Stimulated activated CD8-positive, alpha-beta memory T cell treated with anti-CD3 and anti-CD28 coated beads, Interleukin-12 subunit alpha, Interleukin-12 subunit beta, amount 100 ng/mL, for 4 hours (primary cell): ENCODE results near the gene SHROOM3.
"Not testable (repeated sequence)": the region's sequence is repeated elsewhere in the genome, so short reads cannot be mapped to it uniquely, and the experiment has no call there.

Experiments
- DNase-seq: peaks from one replicate; pipeline ENCODE4 v3.0.0-alpha.2; 2020; ENCODE audit warnings: low read depth

Gene SHROOM3

DNA sequence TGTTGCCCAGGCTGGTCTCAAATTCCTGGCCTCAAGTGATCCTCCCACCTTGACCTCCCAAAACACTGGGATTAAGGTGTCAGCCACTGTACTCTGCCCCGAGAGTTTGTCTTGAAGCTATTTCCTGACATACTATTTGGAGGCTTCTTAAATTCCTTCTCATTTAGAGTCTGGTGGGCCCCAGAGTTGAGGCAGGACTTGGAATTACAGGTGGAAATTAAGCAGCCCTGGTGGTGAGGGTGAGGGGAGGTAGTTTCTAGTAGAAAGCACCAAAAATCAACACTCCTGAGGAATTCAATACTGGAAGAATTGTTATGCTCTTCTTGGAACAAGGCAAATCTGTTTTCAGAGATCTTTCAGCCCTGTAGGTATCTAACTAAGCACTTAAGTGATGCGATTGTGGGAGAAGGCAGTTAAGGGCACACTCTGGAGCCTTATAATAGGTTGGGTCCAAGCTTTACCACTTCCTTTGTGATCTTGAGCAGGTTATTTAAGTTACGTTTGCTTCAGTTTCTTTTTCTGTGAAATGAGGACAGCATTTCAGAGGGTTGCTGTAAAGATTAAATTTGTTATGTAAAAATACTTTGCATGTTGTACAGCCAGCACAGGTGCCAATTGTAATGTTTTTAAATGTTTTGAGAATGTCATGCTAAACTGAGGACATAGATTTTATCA, 262.2 kb downstream of the SHROOM3 start:
- DNase-seq = no peak

DNA sequence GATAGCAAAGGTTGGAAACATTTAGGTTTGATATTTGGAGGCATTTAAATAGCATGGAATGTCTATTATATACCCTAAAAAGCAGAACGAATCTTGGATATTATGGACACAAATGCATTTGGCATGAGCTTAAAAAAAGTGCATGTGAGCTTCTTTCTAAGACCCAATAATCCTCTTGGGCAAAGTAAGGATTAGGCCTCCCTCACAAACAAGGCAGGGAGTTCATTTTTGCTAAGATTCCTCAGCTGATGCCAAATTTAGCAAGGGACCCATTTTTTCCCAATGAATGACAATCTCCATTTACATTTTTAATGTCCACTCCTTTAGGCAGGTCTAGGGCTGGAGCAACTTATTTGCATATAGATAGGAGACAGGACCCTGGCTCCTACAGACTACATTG, 263.1 kb downstream of the SHROOM3 start:
- DNase-seq = no peak

DNA sequence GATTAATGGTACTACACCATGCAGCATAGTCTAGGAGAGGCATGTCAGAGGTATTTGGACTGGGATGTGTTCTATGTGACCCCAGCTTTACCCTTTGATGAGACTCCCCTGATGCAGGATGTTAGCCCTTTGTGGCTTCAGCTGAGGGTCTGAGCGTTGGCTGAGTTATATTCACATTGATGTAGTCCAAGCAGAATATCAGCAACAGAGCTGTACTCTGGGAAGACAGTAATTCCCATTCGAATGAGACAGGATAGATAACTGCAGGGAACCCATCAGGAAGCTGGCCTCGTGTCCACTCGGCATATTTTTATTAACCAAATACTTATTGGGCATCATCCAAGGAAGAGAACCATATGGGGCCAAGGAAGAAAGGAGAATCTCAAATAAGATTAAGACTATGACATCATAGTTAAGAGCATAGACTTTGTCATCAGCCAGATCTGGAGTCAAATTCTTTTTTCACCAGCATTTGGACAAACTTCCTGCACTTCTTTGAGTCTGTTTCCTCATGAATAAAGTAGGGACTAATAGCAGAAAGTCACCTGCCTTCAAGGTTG, 264.8 kb downstream of the SHROOM3 start:
- DNase-seq = no peak

DNA sequence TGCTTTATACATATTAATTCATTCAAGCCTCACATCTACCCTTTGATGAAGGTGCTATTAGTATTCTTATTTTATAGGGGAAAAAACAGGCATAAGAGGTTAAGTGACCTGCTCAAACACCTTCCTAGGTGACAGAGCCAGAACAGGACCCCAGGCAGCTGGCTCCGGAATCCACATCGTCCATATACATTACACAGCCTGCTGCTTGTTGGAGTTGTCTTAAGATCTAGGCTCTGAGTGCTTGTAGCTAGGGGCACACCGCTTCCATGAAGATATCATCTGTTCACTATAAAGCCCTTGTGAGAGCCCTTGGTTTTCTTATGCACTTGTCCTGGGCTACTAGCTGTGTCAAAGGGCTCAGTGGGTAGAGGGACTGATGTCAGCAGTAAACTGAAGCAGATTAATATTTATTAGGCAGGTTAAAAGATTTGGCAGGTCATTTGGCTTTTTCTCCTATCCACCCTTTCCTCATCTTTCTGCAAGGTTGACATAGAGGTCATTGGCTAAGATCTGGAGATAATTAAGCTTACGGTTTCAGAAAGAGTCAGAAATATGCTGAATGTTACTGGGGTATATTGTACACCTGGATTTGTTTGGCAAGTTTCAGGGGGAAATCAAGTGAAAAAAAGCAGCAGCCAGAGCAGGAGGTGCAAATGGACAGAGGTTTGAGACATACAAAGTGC, 267.6 kb downstream of the SHROOM3 start:
- DNase-seq = no peak

DNA sequence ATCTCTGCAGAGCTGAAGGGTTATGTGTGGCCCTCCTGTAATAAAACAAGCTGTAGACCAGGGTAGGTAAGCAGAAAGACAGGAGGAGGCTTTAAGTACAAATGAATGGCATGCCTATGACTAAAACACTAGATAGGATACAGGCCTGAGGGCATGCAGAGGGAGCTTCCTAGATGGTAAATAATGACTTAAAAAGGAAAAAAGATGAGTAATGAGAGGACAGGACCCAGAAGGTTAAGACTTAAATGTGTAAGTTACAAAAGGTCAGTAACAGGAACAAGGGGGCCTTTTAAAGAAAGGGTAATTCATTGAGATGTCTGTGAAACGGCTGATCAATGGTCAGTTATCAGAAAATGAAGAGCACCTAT, 268.1 kb downstream of the SHROOM3 start:
- DNase-seq = no peak

DNA sequence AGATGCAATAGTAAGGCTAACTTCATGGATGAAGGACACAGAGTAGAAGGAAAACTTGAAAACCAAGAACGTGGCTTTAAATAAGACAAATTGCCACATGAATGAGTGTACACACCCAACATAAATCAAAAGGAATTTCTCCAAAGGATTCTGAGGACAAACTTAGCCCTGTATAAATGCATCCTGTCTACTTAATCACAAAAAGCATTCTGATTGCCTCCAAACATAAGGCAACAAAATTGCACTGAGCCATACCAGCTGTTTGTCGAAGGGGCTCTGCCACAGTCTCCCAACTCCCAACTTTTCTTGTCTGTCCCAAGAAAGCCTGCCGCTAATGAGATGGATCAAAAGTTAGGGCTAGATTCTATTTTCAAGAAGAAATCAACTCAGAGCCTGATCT, 268.6 kb downstream of the SHROOM3 start:
- DNase-seq = no peak

DNA sequence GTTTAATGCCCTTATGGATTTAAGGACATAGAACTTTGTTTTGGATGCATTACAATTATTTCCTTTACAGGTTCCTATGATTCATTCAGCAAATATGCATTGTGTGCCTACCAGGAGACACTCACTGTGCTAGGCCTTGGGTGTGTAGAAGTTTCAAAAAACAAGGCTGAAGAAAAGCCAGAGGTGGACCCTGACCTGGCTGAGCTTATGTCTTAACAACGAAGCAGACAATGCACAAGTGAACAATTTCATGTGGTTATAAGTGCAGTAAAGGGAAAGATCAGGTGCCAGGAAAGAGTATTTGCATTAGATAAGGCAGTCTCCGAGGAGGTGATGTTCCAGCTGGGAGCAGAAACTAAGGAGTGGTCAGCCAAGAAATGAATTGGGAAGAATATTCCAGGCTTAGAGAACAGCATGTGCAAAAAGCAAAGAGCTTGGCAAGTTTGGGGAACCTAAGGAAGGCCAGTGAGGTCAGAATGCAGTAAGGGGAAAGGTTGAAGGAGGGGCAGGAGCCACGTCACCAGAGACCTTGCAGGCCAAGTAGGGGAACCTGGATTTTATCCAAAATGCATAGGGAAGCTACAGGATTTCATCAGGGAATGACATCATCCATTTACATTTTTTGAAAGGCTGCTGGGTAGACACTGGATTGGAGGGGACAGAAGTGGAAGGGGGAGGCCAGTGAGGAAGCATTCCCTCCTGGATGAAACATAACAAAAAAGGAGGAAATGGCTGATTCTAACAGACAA, 269.3 kb downstream of the SHROOM3 start:
- DNase-seq = no peak

DNA sequence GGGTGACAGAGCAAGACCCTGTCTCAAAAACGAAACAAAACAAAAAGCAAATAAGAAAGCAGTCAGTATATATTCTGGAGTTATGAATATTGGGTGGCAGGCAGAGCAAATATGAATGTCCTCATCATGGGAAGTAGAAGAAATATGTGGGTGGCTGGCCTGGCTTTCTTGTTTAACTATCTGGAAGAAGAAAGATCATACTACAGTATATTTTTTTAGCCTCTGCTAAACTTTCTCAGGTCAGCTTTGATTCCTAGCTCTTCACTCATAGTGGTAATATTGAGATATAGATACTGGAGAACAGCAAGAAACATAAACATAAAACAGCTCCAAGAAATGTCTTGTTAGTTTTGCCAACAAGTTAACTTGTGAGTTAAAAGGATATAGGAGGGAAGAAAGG, 270.4 kb downstream of the SHROOM3 start:
- no peak for DNase-seq

DNA sequence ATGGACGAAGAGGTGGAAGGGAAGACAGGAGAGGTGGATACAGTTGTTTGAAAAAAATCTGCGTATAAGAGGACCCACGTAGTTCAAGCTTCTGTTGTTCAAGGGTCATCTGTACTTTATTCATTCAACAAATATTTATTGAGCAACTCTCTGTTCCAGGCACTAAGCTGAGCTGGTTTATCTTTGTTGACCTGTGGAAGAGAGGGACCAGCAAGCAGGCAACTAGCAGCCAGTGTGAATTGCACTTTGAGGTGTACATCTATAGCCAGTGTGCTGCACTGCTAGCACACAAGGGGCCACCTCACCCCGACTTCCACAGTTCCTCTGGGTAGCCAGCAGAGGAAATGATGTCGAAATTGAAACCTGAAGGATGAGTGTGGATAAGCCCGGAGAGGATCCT, 271.6 kb downstream of the SHROOM3 start:
- DNase-seq = no peak

DNA sequence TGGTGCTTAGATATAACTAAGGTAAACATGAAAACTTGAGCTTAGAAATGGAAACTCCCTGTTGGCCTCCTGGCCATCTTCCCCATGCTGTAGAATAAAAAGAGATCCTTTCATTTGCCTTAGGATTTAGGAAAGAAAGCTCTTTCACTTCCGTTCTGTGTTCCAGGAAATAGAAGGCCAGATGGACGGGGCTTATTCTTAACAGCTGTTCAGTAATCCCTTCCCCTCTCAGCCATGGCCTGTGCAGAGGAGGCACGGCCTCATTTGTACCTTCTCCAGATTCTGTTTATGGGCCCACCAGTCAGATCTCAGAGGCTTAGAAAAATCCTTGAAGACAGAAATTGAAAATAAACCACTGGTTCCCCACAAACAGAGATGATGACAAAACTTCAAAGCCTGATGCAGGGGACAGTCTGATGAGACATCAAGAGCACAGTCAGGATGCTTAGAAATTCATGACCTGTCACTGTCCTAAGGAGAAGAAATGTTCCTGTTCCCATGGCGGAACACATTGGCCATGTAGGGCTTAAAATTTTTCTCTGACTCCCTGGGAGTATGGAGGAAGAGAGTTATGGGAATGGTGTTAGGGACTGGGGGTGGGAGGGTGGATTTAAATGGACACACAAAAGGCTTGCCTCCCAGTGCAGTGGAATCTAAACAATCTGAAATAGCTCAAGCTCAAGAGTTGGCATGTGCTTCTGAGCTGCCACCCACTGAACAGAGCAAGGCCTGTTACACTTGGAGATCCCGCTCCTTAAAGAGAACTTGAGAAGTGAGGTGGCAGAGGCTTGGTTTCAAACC, 274.1 kb downstream of the SHROOM3 start:
- DNase-seq = no peak

DNA sequence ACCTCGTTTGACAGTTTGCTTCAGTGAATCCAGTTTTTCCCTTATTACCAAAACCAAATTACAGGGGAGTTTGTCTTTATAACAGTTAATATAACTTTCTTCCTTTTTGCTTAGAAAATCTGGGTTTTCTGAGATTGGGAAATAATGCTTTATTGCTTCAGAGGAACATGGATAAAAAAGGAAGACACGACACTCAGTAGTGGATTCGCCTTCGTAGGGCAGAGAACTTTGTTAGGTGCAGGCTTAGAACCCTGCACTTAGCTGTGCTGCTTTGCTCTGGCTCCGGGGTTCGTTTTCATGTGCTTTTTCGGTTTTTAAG, 274.7 kb downstream of the SHROOM3 start:
- DNase-seq = no peak

DNA sequence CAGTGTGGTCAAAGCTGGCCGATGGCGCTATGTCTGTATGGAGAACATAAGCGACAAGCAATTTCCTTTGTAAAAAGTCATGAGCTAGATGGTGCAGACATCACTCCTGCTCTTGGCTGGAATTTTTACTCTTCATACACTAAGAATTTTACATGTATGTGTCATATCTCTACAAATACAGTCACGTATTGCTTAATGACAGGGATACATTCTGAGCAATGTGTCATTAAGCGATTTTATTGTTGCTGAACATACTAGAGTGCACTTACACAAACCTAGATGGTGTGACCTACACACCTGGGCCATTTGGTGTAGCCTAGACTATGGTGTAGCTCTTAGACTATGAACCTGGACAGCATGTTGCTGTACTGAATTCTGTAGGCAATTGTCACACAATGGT, 277.5 kb downstream of the SHROOM3 start:
- DNase-seq = no peak

DNA sequence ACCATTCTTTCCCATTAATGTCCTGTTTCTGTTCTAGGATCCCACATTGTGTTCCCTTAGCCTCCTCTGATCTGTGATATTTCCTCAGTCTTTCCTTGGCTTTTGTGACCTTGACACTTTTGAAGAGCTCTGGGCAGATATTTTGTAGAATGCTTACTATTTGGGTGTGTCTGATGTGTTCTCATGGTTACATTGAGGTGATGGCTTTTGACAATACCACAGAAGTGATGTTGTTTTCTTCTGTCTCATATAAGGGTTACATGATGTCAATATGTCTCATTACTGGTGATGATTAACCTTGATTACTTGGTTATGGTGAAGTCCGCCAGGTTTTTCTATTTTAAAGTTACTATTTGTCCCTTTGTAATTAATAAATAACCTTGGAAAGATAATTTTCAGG, 279.2 kb downstream of the SHROOM3 start:
- no peak for DNase-seq

DNA sequence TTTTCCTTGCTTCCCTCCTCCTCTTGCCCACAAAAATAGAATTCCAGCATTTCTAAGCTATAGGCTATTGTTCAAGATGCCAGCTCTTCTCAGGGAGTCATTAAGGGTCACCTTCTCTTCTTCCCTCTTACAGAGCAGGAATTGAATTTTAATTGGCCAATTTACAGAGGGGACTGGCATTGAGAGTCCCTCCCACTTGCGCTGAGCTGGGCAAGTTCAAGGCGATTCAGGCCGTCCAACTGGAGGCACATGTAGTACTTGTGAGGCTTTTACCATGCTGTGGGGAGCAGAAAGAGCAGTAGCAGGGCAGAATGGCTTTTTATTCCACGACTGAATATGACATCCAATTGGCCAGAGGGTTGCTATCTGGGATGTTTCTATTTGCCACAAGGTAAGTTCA, 281.0 kb downstream of the SHROOM3 start:
- no peak for DNase-seq

DNA sequence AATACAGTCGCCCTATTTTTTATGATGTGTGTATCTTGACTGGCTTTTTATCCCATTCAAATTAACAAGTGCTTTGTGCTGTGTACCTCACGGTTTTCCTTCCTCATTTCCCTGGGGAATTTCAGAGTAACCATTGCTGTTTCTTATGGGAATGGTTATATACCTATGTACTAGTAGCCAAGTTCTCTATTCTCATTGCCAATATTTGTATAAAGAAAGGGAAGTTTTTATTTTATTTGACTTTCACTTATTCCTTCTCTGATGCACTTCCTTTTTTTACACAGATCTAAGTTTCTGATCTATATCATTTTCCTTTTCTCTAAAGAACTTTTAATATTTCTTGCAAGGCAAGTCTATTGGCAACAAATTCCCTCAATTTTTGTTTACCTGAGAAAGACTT, 281.6 kb downstream of the SHROOM3 start:
- no peak for DNase-seq

DNA sequence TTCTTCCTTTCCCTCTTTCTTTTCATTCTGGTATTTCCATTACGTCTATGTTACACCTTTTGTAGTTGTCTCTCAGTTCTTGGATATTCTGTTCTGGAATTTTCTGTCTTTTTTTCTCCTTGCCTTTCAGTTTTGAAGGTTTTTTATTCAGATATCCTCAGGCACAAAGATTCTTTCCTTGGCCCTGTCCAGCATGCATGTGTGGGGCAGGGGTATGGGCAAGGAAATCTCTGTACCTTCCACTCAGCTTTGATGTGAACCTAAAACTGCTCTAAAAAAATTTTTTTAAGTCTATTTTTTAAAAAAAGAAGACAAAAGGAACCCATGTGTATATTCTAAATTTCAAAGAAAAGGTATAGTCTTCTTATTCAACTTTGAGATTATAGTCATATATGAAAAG, 282.4 kb downstream of the SHROOM3 start:
- no peak for DNase-seq

DNA sequence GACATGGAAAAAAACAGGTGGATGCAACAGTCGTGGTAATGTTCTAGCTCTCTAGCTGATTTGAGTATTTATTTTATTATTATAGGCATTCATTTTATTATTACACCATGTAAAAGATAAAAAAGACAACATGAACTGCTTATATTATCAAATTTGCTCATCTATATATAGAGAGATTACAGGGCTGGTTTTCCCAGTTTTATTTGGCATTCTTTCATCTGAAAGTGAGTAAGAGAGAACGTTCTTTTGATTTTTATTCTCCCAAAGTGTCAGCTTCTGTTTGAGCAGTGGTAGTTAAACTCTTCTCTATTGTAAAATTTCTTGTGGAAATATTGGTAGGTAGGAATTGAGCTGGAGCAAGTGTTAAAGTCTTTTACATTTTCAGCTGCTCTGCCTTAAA, 283.0 kb downstream of the SHROOM3 start:
- DNase-seq = no peak

DNA sequence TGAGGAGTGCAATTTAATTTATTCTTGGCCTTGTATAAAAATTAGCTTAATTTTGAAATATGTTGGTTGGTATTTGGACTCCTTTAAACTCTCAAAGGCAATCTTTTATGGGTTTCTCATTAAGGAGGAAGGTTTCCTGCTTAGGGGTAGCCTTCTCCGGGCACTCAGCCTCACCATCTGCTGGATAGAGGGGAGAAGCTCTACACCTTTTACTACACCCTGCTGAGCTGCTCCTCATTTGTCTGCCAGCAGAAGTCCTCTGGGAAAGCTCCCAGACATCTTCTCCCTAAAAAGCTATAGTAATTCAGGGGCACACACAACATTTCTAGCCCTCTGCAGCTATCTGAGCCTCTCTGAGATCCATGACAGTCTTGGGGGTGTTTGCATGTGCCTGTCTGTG, 283.8 kb downstream of the SHROOM3 start:
- DNase-seq = no peak

DNA sequence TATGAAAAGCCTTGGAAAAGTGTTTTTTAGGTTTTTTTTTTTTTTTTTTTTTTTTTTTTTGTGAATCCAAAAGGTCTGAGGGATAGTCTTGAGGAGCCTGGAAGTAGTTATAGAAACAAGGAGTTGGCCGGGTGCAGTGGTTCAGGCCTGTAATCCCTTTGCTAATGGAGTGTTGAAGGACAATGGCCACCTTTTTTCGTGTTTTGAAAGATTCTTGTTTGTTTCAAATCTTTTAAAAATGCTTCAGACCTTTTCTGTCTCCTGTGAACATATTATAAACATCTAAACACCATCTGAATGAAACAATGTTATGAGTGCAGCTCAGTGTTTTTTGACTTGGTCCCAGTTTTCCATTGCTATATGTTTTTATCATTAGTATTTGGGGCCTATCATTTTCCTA, 285.1 kb downstream of the SHROOM3 start:
- no peak for DNase-seq

DNA sequence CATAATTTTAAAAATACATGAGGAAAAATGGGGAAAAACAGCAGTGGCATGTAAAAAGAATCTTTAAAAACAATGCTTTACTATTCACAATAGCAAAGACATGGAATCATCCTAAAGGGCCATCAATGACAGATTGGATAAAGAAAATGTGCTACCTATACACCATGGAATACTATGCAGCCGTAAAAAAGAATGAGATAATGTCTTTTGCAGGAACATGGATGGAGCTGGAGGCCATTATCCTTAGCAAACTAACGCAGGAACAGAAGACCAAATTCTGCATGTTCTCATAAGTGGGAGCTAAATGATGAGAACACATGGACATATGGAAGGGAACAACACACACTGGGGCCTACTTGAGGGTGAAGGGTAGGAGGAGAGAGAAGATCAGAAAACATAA, 287.1 kb downstream of the SHROOM3 start:
- DNase-seq = not testable (repeated sequence)

DNA sequence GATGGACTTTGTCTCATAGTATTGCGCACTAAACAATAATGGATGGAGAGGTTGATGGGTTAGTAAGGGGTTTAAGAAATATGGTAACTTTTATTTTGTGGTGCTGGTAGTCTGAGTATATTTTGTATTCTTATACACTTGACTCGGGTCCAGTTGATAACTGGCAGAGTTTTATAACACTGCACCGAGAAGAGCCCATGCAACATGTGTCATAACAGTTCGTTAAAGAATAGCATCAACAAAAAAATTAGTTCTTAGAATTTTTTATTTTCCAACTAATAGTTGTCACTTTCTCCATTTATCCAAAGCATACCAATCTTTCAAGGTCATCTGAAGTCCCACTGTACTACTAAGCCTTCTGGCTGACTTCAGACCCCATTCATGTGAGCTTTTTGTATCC, 287.8 kb downstream of the SHROOM3 start:
- no peak for DNase-seq

DNA sequence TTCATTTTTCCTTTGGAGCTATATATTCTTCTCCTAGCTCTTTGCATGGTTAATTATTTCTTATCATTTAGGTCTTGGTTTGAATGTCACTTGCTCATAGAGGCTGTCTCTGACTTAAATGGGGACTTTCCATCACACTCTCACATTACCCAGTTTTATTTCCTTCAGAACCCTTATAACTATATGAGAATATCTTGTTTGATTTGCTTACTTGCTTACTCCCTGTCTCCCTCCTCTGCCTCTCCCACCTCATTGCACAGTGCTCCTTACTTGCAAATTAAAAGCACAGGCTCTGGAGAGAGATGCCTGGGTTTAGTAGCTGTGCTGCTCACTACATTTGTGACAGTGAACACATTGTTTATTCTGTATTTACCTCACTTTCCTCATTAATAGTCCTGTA, 288.3 kb downstream of the SHROOM3 start:
- DNase-seq = no peak

DNA sequence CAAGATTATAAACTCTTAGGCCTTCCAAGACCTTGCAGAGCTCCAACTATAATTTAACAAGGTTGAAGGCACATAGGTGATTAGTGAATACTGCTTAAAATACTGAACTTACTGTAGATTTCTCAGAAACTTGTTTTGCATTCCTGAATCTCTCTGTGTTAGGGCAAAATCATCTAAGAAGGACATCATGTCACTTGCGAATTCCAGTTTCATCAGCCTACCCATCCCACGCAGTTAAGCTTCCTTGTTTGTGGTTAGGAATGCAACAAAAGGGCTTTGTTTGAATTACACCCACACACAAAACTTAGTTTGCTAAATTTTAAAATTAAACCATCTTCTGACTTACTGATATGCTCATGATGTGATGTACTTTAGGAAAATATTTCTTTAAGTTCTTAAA, 288.9 kb downstream of the SHROOM3 start:
- DNase-seq = no peak
